IMR-90 (cell line): ENCODE results near the gene CRTAC1. TPM values are rescaled to one million over a fixed set of nuclear protein-coding genes. Genes with fewer than 3 reads are reported as not detected.

ENCODE experiments used
- ATAC-seq: fragments of 200-7000 bp; cut with Tn5 transposase; 2 replicates; pipeline ENCODE4 v1.9.1; 2020; ENCODE audit warnings: low read depth, mild to moderate bottlenecking, moderate library complexity
- BruUV-seq: library from RNA; stranded (reverse); fragments of 400-500 nt; replicated peaks from 2 replicates; lab custom pipeline; 2021; lab: Mats Ljungman, UMichigan
- CTCF ChIA-PET: fragments of 300-600 bp; formaldehyde crosslinking; extraction: SDS; loops from one replicate; lab custom pipeline; 2021; ENCODE audit warnings: antibody characterized with exemption; lab: Yijun Ruan, JAX
- POLR2A ChIA-PET: fragments of 300-600 bp; sonication (Branson Sonifier 250); formaldehyde crosslinking; loops from one replicate; lab custom pipeline; 2022; ENCODE audit warnings: antibody characterized with exemption; ENCODE audit not compliant: unreplicated experiment; lab: Charles Lee
- DNase-seq: peaks from one replicate; pipeline ENCODE4 v3.0.0; 2013
- H2AFZ ChIP-seq: replicated peaks from 2 replicates; pipeline ENCODE3; 2013; ENCODE audit warnings: low read length, mild to moderate bottlenecking; ENCODE audit not compliant: poor library complexity
- H2AK5ac ChIP-seq: 2 replicates; pipeline ENCODE4 v1.6.1; 2013; ENCODE audit warnings: low read depth, low read length, inconsistent platforms
- H2AK9ac ChIP-seq: replicated peaks from 2 replicates; pipeline ENCODE3; 2013; ENCODE audit warnings: mild to moderate bottlenecking, low read depth, low read length, moderate library complexity; ENCODE audit not compliant: poor library complexity
- H2BK120ac ChIP-seq: 2 replicates; pipeline ENCODE4 v1.6.1; 2013; ENCODE audit warnings: low read depth, low read length, inconsistent platforms
- H2BK15ac ChIP-seq: 3 replicates; pipeline ENCODE4 v1.6.1; 2013; ENCODE audit warnings: low read depth, low read length, inconsistent platforms
- H2BK20ac ChIP-seq: 2 replicates; pipeline ENCODE4 v1.6.1; 2013; ENCODE audit warnings: low read depth, mild to moderate bottlenecking, inconsistent platforms, low read length, moderate library complexity
- H2BK5ac ChIP-seq: 2 replicates; pipeline ENCODE4 v1.6.1; 2013; ENCODE audit warnings: mild to moderate bottlenecking, low read depth, low read length, inconsistent platforms; ENCODE audit not compliant: poor library complexity, severe bottlenecking
- H3K14ac ChIP-seq: replicated peaks from 2 replicates; pipeline ENCODE4 v1.6.1; 2013; ENCODE audit warnings: low read depth, low read length, inconsistent platforms
- H3K18ac ChIP-seq: 2 replicates; pipeline ENCODE4 v1.6.1; 2013; ENCODE audit warnings: low read depth, low read length, control low read depth
- H3K23ac ChIP-seq: 2 replicates; pipeline ENCODE4 v1.6.1; 2013; ENCODE audit warnings: low read depth, low read length, inconsistent platforms
- H3K27ac ChIP-seq: 2 replicates; pipeline ENCODE4 v1.5.1; 2013; ENCODE audit warnings: mild to moderate bottlenecking, control low read depth, low read length; ENCODE audit not compliant: insufficient read depth
- H3K27me3 ChIP-seq: 2 replicates; pipeline ENCODE4 v1.6.1; 2013; ENCODE audit warnings: low read length; ENCODE audit not compliant: control insufficient read depth, insufficient read depth
- H3K36me3 ChIP-seq: 2 replicates; pipeline ENCODE4 v1.6.1; 2013; ENCODE audit warnings: low read length, mixed read lengths; ENCODE audit not compliant: control insufficient read depth, insufficient read depth
- H3K4ac ChIP-seq: 2 replicates; pipeline ENCODE4 v1.6.1; 2013; ENCODE audit warnings: low read depth, low read length, inconsistent platforms
- H3K4me1 ChIP-seq: 2 replicates; pipeline ENCODE4 v1.6.1; 2013; ENCODE audit warnings: low read length, mixed read lengths; ENCODE audit not compliant: control insufficient read depth, insufficient read depth
- H3K4me2 ChIP-seq: 2 replicates; pipeline ENCODE4 v1.6.1; 2013; ENCODE audit warnings: low read depth, mild to moderate bottlenecking, control low read depth, low read length, moderate library complexity
- H3K4me3 ChIP-seq: 2 replicates; pipeline ENCODE4 v1.5.1; 2013; ENCODE audit warnings: low read depth, mild to moderate bottlenecking, control low read depth, low read length, moderate library complexity; ENCODE audit not compliant: insufficient read depth
- H3K56ac ChIP-seq: 2 replicates; pipeline ENCODE4 v1.6.1; 2013; ENCODE audit warnings: low read length, inconsistent platforms; ENCODE audit not compliant: insufficient read depth; ENCODE audit errors: extremely low read depth
- H3K79me1 ChIP-seq, 2 experiments: 2 replicates each; pipeline ENCODE4 v1.6.1; 2013; ENCODE audit warnings: low read length in 2 of 2, inconsistent platforms in 1 of 2, low read depth in 1 of 2
- H3K9ac ChIP-seq: 2 replicates; pipeline ENCODE4 v1.6.1; 2013; ENCODE audit warnings: low read depth, low read length, control low read depth
- H3K9me1 ChIP-seq: 2 replicates; pipeline ENCODE4 v1.6.1; 2013; ENCODE audit warnings: low read length, inconsistent platforms; ENCODE audit not compliant: insufficient read depth
- H3K9me3 ChIP-seq: 2 replicates; pipeline ENCODE4 v1.6.1; 2013; ENCODE audit warnings: low read length; ENCODE audit not compliant: control insufficient read depth, insufficient read depth
- H4K20me1 ChIP-seq: 2 replicates; pipeline ENCODE4 v1.6.1; 2013; ENCODE audit warnings: low read length, inconsistent platforms; ENCODE audit not compliant: insufficient read depth
- H4K5ac ChIP-seq: 2 replicates; pipeline ENCODE4 v1.6.1; 2013; ENCODE audit warnings: mild to moderate bottlenecking, low read depth, low read length, control low read depth
- H4K8ac ChIP-seq, 2 experiments: 2 replicates each; pipeline ENCODE4 v1.6.1; 2013; ENCODE audit warnings: low read depth in 2 of 2, low read length in 2 of 2, control low read depth in 1 of 2, inconsistent platforms in 1 of 2
- H4K91ac ChIP-seq: 2 replicates; pipeline ENCODE4 v1.6.1; 2013; ENCODE audit warnings: low read depth, low read length, inconsistent platforms; ENCODE audit not compliant: insufficient read depth
- MAFK ChIP-seq: IDR thresholded peaks from 2 replicates; pipeline ENCODE4 v1.6.1; 2012; ENCODE audit warnings: low read depth, low read length, improper control_type of control experiment
- WGBS, 2 experiments: methylation state at CpG; one replicate each; pipeline versions ENCODE4 v1.1.5 to v1.1.7; 2013; ENCODE audit warnings: missing lambda C conversion rate in 2 of 2; ENCODE audit not compliant: insufficient read length in 1 of 2; ENCODE audit errors: extremely low coverage in 2 of 2; 5-methylcytosine and 5-hydroxymethylcytosine counted together
- dilution Hi-C: fragments of 300-500 bp; cut with HindIII; formaldehyde crosslinking; loops from one replicate; pipeline ENCODE4 v1.14.3; 2018; ENCODE audit warnings: low sequenced_read_pairs; ENCODE audit not compliant: unreplicated experiment
- in situ Hi-C: fragments of 300-500 bp; cut with MboI; formaldehyde crosslinking; loops from 3 replicates; pipeline ENCODE4 v1.14.3; 2019; ENCODE audit warnings: low sequenced_read_pairs, inconsistent platforms, mixed read lengths
- intact Hi-C: fragments of 100-400 bp; cut with micrococcal nuclease; formaldehyde crosslinking; loops from 2 replicates; pipeline ENCODE4 v1.10.0; 2022
- polyA plus RNA-seq, 3 experiments: library from polyadenylated mRNA; depleted of rRNA; stranded (reverse); fragments of >200 nt; gene quantifications; 2 replicates each; pipeline ENCODE4 v1.2.3, GENCODE V29; 2012; ENCODE audit warnings: low replicate concordance in 1 of 3
- total RNA-seq: library from RNA; depleted of rRNA; stranded (reverse); fragments of >200 nt; gene quantifications from 2 replicates; pipeline ENCODE4 v1.2.3, GENCODE V29; 2012

The CRTAC1 gene
- total and polyA plus RNA-seq, 2 of the 4 experiments (the other 2 are of a cell fraction), result not detected

- no peak overlapping the region for H3K4me2 ChIP-seq
- H2BK120ac ChIP-seq, result no peak overlapping the region
- no peak overlapping the region for H4K8ac ChIP-seq
- no peak overlapping the region for H3K23ac ChIP-seq
- no peak overlapping the region for H3K9ac ChIP-seq
- no peak overlapping the region for H4K91ac ChIP-seq
- H4K5ac ChIP-seq, result no peak overlapping the region
- H2AK5ac ChIP-seq, result no peak overlapping the region
- no peak overlapping the region for H3K4me3 ChIP-seq
- H3K14ac ChIP-seq, result no peak overlapping the region
- no peaks in the 10 kb centered on the region for H3K4me1 ChIP-seq
- WGBS, 2 experiments, result 20% methylated on average over 1 of the region's 2 CpGs; no CpG with 5 or more reads in 1 of the 2 experiments
- in situ Hi-C loops (no loop called here), intact Hi-C loops (no loop called here), dilution Hi-C loops (no loop called here)
- no peaks in the 10 kb centered on the region for H4K20me1 ChIP-seq
- H3K9me1 ChIP-seq, result no peaks in the 10 kb centered on the region
- ATAC-seq (no peak), DNase-seq (no peak)
- no peak overlapping the region for H2BK20ac ChIP-seq
- H3K36me3 ChIP-seq, result no peaks in the 10 kb centered on the region
- no peak for TF ChIP-seq MAFK
- H3K18ac ChIP-seq, result no peak overlapping the region
- no peak overlapping the region for H3K56ac ChIP-seq
- H3K79me1 ChIP-seq, result no peaks in the 10 kb centered on the region
- H3K27ac ChIP-seq, result no peak overlapping the region
- H3K27me3 ChIP-seq, result peaks cover 26% of the 10 kb centered on the region
- H3K4ac ChIP-seq, result no peak overlapping the region
- no peak overlapping the region for H2AFZ ChIP-seq
- no peak overlapping the region for H2BK15ac ChIP-seq
- ChIA-PET POLR2A (no interaction called here), CTCF (no interaction called here)
- BruUV-seq, result no TSS peak
- no peak overlapping the region for H2AK9ac ChIP-seq
- no peak overlapping the region for H2BK5ac ChIP-seq
- H3K9me3 ChIP-seq, result no peaks in the 10 kb centered on the region
Observed at GRCh38 chr10:97828721-97829120, 201.7 kb downstream of the CRTAC1 start.
